Measurements from ENCODE around the gene DNPH1. TPM values are rescaled to one million over a fixed set of nuclear protein-coding genes. Genes with fewer than 3 reads are reported as not detected.

Gene DNPH1
- total RNA-seq, 1 donor from 2014 or later: 299 TPM

DNA sequence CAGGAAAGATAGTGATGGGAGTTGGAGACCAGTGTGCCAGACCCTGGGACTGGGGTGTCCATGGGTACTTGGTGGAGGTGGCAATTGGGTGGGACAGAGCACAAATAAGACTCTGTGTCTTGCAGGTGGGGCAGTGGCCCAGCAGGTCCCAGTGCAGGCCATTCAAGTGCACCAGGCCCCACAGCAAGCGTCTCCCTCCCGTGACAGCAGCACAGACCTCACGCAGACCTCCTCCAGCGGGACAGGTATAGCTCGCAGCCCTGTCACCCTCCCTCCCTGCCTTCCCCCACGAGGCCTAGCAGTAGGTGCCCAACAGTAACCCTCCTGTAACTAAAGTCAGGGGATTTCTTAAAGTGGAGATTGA, 52.9 kb downstream of the DNPH1 start:
- TF ChIP-seq, protein P1, sequence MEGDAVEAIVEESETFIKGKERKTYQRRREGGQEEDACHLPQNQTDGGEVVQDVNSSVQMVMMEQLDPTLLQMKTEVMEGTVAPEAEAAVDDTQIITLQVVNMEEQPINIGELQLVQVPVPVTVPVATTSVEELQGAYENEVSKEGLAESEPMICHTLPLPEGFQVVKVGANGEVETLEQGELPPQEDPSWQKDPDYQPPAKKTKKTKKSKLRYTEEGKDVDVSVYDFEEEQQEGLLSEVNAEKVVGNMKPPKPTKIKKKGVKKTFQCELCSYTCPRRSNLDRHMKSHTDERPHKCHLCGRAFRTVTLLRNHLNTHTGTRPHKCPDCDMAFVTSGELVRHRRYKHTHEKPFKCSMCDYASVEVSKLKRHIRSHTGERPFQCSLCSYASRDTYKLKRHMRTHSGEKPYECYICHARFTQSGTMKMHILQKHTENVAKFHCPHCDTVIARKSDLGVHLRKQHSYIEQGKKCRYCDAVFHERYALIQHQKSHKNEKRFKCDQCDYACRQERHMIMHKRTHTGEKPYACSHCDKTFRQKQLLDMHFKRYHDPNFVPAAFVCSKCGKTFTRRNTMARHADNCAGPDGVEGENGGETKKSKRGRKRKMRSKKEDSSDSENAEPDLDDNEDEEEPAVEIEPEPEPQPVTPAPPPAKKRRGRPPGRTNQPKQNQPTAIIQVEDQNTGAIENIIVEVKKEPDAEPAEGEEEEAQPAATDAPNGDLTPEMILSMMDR (conservative IDR thresholded peaks at IDR 0.05; ENCODE audit: low read depth, low read length): no peak
- no peak for DNase-seq (ENCODE audit: low read depth)
- H3K4me3 ChIP-seq (ENCODE audit: low read depth, low read length): no peak overlapping the region

DNA sequence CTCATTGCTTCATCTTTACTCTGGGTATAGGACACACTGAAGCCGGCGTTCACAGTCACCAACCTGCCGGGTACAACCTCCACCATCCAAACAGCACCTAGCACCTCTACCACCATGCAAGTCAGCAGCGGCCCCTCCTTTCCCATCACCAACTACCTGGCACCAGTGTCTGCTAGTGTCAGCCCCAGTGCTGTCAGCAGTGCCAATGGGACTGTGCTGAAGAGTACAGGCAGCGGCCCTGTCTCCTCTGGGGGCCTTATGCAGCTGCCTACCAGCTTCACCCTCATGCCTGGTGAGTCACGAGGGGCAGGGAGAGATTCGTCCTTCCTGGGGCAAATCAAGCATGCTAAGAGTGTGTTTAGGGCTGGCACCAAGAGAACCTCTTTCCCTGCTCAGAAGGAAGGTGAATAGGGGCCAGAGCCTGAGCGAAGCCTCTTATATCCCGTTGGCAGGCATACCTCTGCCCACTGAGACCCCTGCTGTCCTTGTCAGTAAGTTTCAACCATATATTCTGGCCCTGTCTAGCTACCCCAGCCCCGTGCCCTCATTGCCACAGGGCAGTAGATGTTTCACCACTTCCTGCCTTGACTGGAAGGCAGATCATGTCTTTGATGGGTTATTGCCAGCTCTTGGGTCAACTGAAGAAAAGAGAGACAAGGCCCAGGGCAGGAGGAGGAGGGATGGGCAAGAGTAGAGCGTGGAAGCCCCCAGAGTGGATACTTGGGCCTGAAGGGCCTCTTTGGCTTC, 53.4 kb downstream of the DNPH1 start:
- TF ChIP-seq, protein P1 (conservative IDR thresholded peaks at IDR 0.05; ENCODE audit: low read depth, low read length): no peak
- DNase-seq (ENCODE audit: low read depth): no peak
- H3K4me3 ChIP-seq (ENCODE audit: low read depth, low read length): no peak overlapping the region

Other genes with a start within 250 kb of the DNPH1 start
- gene PPP2R5D, start 244.9 kb downstream of the DNPH1 start, total RNA-seq: 66.4 and 94.2 TPM in 2 replicates
- 108 and 122 TPM in 2 replicates for gene MEA1, start 215.5 kb downstream of the DNPH1 start, total RNA-seq
- gene KLHDC3, start 215.2 kb downstream of the DNPH1 start, total RNA-seq: 70.8 and 109 TPM in 2 replicates
- gene RRP36, start 207.9 kb downstream of the DNPH1 start, total RNA-seq: 71.2 and 163 TPM in 2 replicates
- gene CUL7, start 175.6 kb downstream of the DNPH1 start, total RNA-seq: 12.0 and 20.5 TPM in 2 replicates
- gene MRPL2, start 170.0 kb downstream of the DNPH1 start, total RNA-seq: 16.9 and 45.4 TPM in 2 replicates
- 8.8 and 10.3 TPM in 2 replicates for gene KLC4, start 169.8 kb downstream of the DNPH1 start, total RNA-seq
- 84.6 and 91.2 TPM in 2 replicates for gene PTK7, start 153.2 kb downstream of the DNPH1 start, total RNA-seq
- 25.0 and 33.9 TPM in 2 replicates for gene SRF, start 58.2 kb downstream of the DNPH1 start, total RNA-seq
- 17.8 and 18.4 TPM in 2 replicates for gene CUL9, start 47.3 kb downstream of the DNPH1 start, total RNA-seq
- under 0.01 and 0.07 TPM in 2 replicates for gene TTBK1, start 14.0 kb upstream of the DNPH1 start, total RNA-seq
- not detected in 2 replicates for gene SLC22A7, start 68.8 kb upstream of the DNPH1 start, total RNA-seq
- not detected in 2 replicates for gene CRIP3, start 79.3 kb upstream of the DNPH1 start, total RNA-seq
- 7.5 and 7.7 TPM in 2 replicates for gene ZNF318, start 140.2 kb upstream of the DNPH1 start, total RNA-seq
- gene ABCC10, start 198.1 kb upstream of the DNPH1 start, total RNA-seq: 10.6 and 19.6 TPM in 2 replicates
- 0.12 and 0.29 TPM in 2 replicates for gene DLK2, start 226.1 kb upstream of the DNPH1 start, total RNA-seq
- gene TJAP1, start 248.1 kb upstream of the DNPH1 start, total RNA-seq: 17.8 and 18.3 TPM in 2 replicates